Stimulated activated naive CD8-positive, alpha-beta T cell treated with anti-CD3 and anti-CD28 coated beads, Interleukin-15, amount 100 ng/mL, for 72 hours (primary cell): Measurements from ENCODE around the gene UTP3.
A peak's percentile ranks its signal among the peaks of the same experiment; 100 is the strongest.
"Not testable (repeated sequence)": the region's sequence is repeated elsewhere in the genome, so short reads cannot be mapped to it uniquely, and the experiment has no call there.

Experiments used
- ATAC-seq: fragments of 150-1000 bp; cut with Tn5 transposase; 2 replicates; pipeline ENCODE4 v1.10.0; 2021; ENCODE audit warnings: mild to moderate bottlenecking, moderate library complexity
- DNase-seq, 2 donors: peaks; one replicate each; pipeline ENCODE4 v3.0.0; 2021 to 2022
- H3K27ac Mint-ChIP-seq, 2 donors: one replicate each; pipeline ENCODE4 v1.8.0; 2022; ENCODE audit warnings: mild to moderate bottlenecking in 2 of 2, mixed read lengths in 2 of 2, moderate library complexity in 2 of 2
- H3K27me3 Mint-ChIP-seq: one replicate; pipeline ENCODE4 v1.8.0; 2022; ENCODE audit warnings: mixed read lengths
- H3K4me1 Mint-ChIP-seq: one replicate; pipeline ENCODE4 v1.8.0; 2022; ENCODE audit warnings: mild to moderate bottlenecking, mixed read lengths
- H3K4me3 Mint-ChIP-seq, 2 donors: one replicate each; pipeline ENCODE4 v1.8.0; 2022; ENCODE audit warnings: mild to moderate bottlenecking in 2 of 2, mixed read lengths in 2 of 2, moderate library complexity in 1 of 2
- H3K9me3 Mint-ChIP-seq, 2 donors: one replicate each; pipeline ENCODE4 v1.8.0; 2022; ENCODE audit warnings: mixed read lengths in 2 of 2

Gene UTP3

GRCh38 chr4:70722199-70722791 lies 34.0 kb downstream of the UTP3 start:
- no peaks in the 10 kb centered on the region for H3K9me3 Mint-ChIP-seq
- peaks cover 24% of the 10 kb centered on the region for H3K4me1 Mint-ChIP-seq
- no peaks in the 10 kb centered on the region for H3K27me3 Mint-ChIP-seq
- ATAC-seq (peak; percentile 87), DNase-seq (peak in 1 of 2 donors; percentile 36)
- H3K4me3 Mint-ChIP-seq: peak overlapping the region; percentile 53 to 58
- peak overlapping the region in 1 of 2 donors; percentile 76 for H3K27ac Mint-ChIP-seq

GRCh38 chr4:70724463-70724862 lies 36.1 kb downstream of the UTP3 start:
- Mint-ChIP-seq H3K27me3 (no peaks in the 10 kb centered on the region), H3K9me3 (no peaks in the 10 kb centered on the region), H3K27ac (no peak overlapping the region), H3K4me3 (no peak overlapping the region), H3K4me1 (peaks cover 20% of the 10 kb centered on the region)
- no peak for DNase-seq
- ATAC-seq: no peak

- DNase-seq: no peak
- Mint-ChIP-seq H3K9me3 (no peaks in the 10 kb centered on the region), H3K27me3 (no peaks in the 10 kb centered on the region), H3K27ac (no peak overlapping the region), H3K4me3 (no peak overlapping the region), H3K4me1 (peaks cover 20% of the 10 kb centered on the region)
- no peak for ATAC-seq
Observed at GRCh38 chr4:70725633-70726032, 37.3 kb downstream of the UTP3 start.

- DNase-seq, H3K27me3 Mint-ChIP-seq, H3K9me3 Mint-ChIP-seq, H3K27ac Mint-ChIP-seq, ATAC-seq, H3K4me3 Mint-ChIP-seq: not testable (repeated sequence)
- peaks cover 20% of the 10 kb centered on the region for H3K4me1 Mint-ChIP-seq
Observed at GRCh38 chr4:70726515-70726914, 38.2 kb downstream of the UTP3 start.

- no peak for ATAC-seq
- H3K9me3 Mint-ChIP-seq: no peaks in the 10 kb centered on the region
- H3K4me1 Mint-ChIP-seq: peaks cover 16% of the 10 kb centered on the region
- no peak overlapping the region for H3K27ac Mint-ChIP-seq
- DNase-seq: no peak
- H3K4me3 Mint-ChIP-seq: no peak overlapping the region
- no peaks in the 10 kb centered on the region for H3K27me3 Mint-ChIP-seq
Observed at GRCh38 chr4:70728091-70728490, 39.8 kb downstream of the UTP3 start.

GRCh38 chr4:70732878-70733277 lies 44.5 kb downstream of the UTP3 start:
- H3K4me1 Mint-ChIP-seq: peaks cover 47% of the 10 kb centered on the region
- not testable (repeated sequence) for H3K27me3 Mint-ChIP-seq, H3K4me3 Mint-ChIP-seq, H3K27ac Mint-ChIP-seq, DNase-seq, H3K9me3 Mint-ChIP-seq, ATAC-seq

GRCh38 chr4:70734168-70734954 lies 46.0 kb downstream of the UTP3 start:
- Mint-ChIP-seq H3K9me3 (no peaks in the 10 kb centered on the region), H3K4me3 (peak overlapping the region; percentile 76 to 84), H3K4me1 (peaks cover 47% of the 10 kb centered on the region), H3K27ac (peak overlapping the region in 1 of 2 donors; percentile 26), H3K27me3 (no peaks in the 10 kb centered on the region)
- ATAC-seq (peak; percentile 97), DNase-seq (peak in 1 of 2 donors; percentile 41)

GRCh38 chr4:70734971-70735370 lies 46.6 kb downstream of the UTP3 start:
- DNase-seq (no peak), ATAC-seq (peak; percentile 47)
- Mint-ChIP-seq H3K27me3 (no peaks in the 10 kb centered on the region), H3K4me3 (peak overlapping the region; percentile 76 to 84), H3K4me1 (peaks cover 47% of the 10 kb centered on the region), H3K9me3 (no peaks in the 10 kb centered on the region), H3K27ac (peak overlapping the region; percentile 26 to 31)

- DNase-seq (peak in 1 of 2 donors; percentile 30), ATAC-seq (peak; percentile 35)
- peak overlapping the region in 1 of 2 donors; percentile 81 for H3K27ac Mint-ChIP-seq
- H3K9me3 Mint-ChIP-seq, H3K27me3 Mint-ChIP-seq: not testable (repeated sequence)
- H3K4me3 Mint-ChIP-seq: peak overlapping the region; percentile 14 to 40
- peaks cover 47% of the 10 kb centered on the region for H3K4me1 Mint-ChIP-seq
Observed at GRCh38 chr4:70735915-70736314, 47.6 kb downstream of the UTP3 start.

GRCh38 chr4:70737006-70737405 lies 48.7 kb downstream of the UTP3 start:
- Mint-ChIP-seq H3K27ac (peak overlapping the region in 1 of 2 donors; percentile 94), H3K27me3 (no peaks in the 10 kb centered on the region), H3K4me3 (peak overlapping the region in 1 of 2 donors; percentile 41), H3K4me1 (peaks cover 47% of the 10 kb centered on the region), H3K9me3 (no peaks in the 10 kb centered on the region)
- ATAC-seq (no peak), DNase-seq (no peak)

GRCh38 chr4:70737409-70737808 lies 49.1 kb downstream of the UTP3 start:
- DNase-seq: no peak
- H3K9me3 Mint-ChIP-seq: no peaks in the 10 kb centered on the region
- peaks cover 44% of the 10 kb centered on the region for H3K4me1 Mint-ChIP-seq
- H3K27me3 Mint-ChIP-seq: no peaks in the 10 kb centered on the region
- no peak overlapping the region for H3K27ac Mint-ChIP-seq
- no peak for ATAC-seq
- peak overlapping the region in 1 of 2 donors; percentile 41 for H3K4me3 Mint-ChIP-seq

- no peak for DNase-seq
- ATAC-seq: no peak
- Mint-ChIP-seq H3K27me3 (no peaks in the 10 kb centered on the region), H3K4me1 (peaks cover 29% of the 10 kb centered on the region), H3K4me3 (no peak overlapping the region), H3K27ac (no peak overlapping the region), H3K9me3 (no peaks in the 10 kb centered on the region)
Observed at GRCh38 chr4:70739496-70740337, 51.4 kb downstream of the UTP3 start.
